Common myeloid progenitor, CD34-positive (primary cell): ENCODE measurements around the gene CDC42SE2.

Source experiments
- CTCF ChIA-PET: fragments of 350-600 bp; sonication (Branson Sonifier 250); formaldehyde crosslinking; loops from one replicate; lab custom pipeline; 2021; ENCODE audit warnings: antibody characterized with exemption; lab: Charles Lee
- POLR2A ChIA-PET: fragments of 350-600 bp; sonication (Branson Sonifier 250); formaldehyde crosslinking; loops from one replicate; lab custom pipeline; 2021; ENCODE audit warnings: antibody characterized with exemption; lab: Charles Lee
- DNase-seq, 3 donors: peaks; one replicate each; pipeline versions ENCODE4 v3.0.0 to v3.0.0-alpha.2; 2013
- H3K27ac ChIP-seq, 2 experiments: 1 replicate in 1 of 2; 2 replicates in 1 of 2; pipeline ENCODE4 v1.7.0; 2013; ENCODE audit warnings: inconsistent platforms in 2 of 2, low read length in 2 of 2, mild to moderate bottlenecking in 2 of 2, low read depth in 1 of 2, moderate library complexity in 1 of 2; ENCODE audit not compliant: severe bottlenecking in 2 of 2, insufficient read depth in 1 of 2, poor library complexity in 1 of 2
- H3K27me3 ChIP-seq, 5 experiments: replicated peaks in 2 of 5; 1 replicate in 3 of 5; 2 replicates in 2 of 5; pipeline versions ENCODE4 v1.6.1 to v1.7.0; 2013; ENCODE audit warnings: low read length in 4 of 5, mild to moderate bottlenecking in 2 of 5, moderate library complexity in 2 of 5, inconsistent platforms in 1 of 5; ENCODE audit not compliant: insufficient read depth in 5 of 5, control insufficient read depth in 4 of 5
- H3K36me3 ChIP-seq, 4 experiments: 1 replicate in 2 of 4; 2 replicates in 2 of 4; pipeline versions ENCODE4 v1.6.1 to v1.7.0; 2013; ENCODE audit warnings: low read length in 3 of 4, control low read depth in 1 of 4, mild to moderate bottlenecking in 1 of 4; ENCODE audit not compliant: control insufficient read depth in 4 of 4, insufficient read depth in 4 of 4
- H3K4me1 ChIP-seq, 4 experiments: 1 replicate in 3 of 4; 2 replicates in 1 of 4; pipeline versions ENCODE4 v1.6.1 to v1.7.1; 2013; ENCODE audit warnings: low read length in 3 of 4, mild to moderate bottlenecking in 3 of 4, control low read depth in 1 of 4, inconsistent platforms in 1 of 4, moderate library complexity in 1 of 4; ENCODE audit not compliant: control insufficient read depth in 4 of 4, insufficient read depth in 4 of 4; ENCODE audit errors: control extremely low read depth in 1 of 4
- H3K4me3 ChIP-seq, 7 experiments: 1 replicate in 4 of 7; 2 replicates in 3 of 7; pipeline versions ENCODE4 v1.5.1 to v1.7.0; 2013; ENCODE audit warnings: mild to moderate bottlenecking in 7 of 7, low read length in 6 of 7, moderate library complexity in 6 of 7, inconsistent platforms in 2 of 7, low read depth in 2 of 7, control low read depth in 1 of 7; ENCODE audit not compliant: insufficient read depth in 4 of 7, control insufficient read depth in 1 of 7; ENCODE audit errors: extremely low read depth in 1 of 7
- H3K9me3 ChIP-seq, 5 experiments: 1 replicate in 4 of 5; 2 replicates in 1 of 5; pipeline versions ENCODE4 v1.6.1 to v1.7.1; 2013; ENCODE audit warnings: low read length in 4 of 5, mild to moderate bottlenecking in 2 of 5, inconsistent platforms in 1 of 5, low read depth in 1 of 5, moderate library complexity in 1 of 5; ENCODE audit not compliant: control insufficient read depth in 4 of 5, insufficient read depth in 2 of 5; ENCODE audit errors: control extremely low read depth in 1 of 5
- WGBS: methylation state at CpG from one replicate; pipeline ENCODE4 v1.1.5; 2013; ENCODE audit not compliant: insufficient coverage; 5-methylcytosine and 5-hydroxymethylcytosine counted together

The CDC42SE2 gene

GRCh38 chr5:131279204-131279603 is 15.4 kb downstream of the CDC42SE2 start:
- DNase-seq = peak in 2 of 3 donors; percentile 50 to 61
- WGBS = no CpG with 5 or more reads among the region's 1 CpG
- peaks cover 0 to 6% (median 2%) of the 10 kb centered on the region in 4 experiments for H3K36me3 ChIP-seq
- ChIA-PET CTCF (no interaction called here), POLR2A (no interaction called here)
- H3K27me3 ChIP-seq = no peaks in the 10 kb centered on the region
- no peak overlapping the region for H3K27ac ChIP-seq
- H3K4me3 ChIP-seq = no peak overlapping the region
- no peaks in the 10 kb centered on the region for H3K9me3 ChIP-seq
- H3K4me1 ChIP-seq = peaks cover 16 to 41% (median 30%) of the 10 kb centered on the region in 4 experiments

DNA sequence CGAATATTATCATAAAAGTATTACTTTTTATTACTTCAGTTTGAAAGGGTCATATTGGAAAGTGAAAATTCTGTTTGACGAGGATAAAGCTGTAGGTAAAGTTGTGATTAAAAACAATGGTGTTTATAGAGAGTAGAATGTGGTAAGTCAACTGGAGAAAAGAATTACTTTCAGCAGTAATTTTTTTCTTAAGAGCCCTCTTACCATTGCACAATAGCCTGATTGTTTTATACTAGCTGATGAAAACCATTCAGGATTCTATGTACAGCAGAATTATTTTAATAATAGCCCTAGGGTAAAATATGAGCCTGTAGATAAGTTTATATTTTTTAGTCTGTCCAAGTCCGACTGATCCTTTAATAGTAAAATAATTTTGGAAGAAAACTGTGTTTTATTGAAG is 16.6 kb downstream of the CDC42SE2 start:
- H3K9me3 ChIP-seq = no peaks in the 10 kb centered on the region
- no CpG with 5 or more reads among the region's 3 CpGs for WGBS
- H3K4me3 ChIP-seq = no peak overlapping the region
- H3K36me3 ChIP-seq = peaks cover 0 to 4% (median 2%) of the 10 kb centered on the region in 4 experiments
- POLR2A ChIA-PET = interaction anchor here (1.4 kb wide), 1 partner anchor 102 kb away, joined by 3 read pairs; no protein-coding TSS in a partner anchor
- H3K27ac ChIP-seq = no peak overlapping the region
- DNase-seq = no peak
- CTCF ChIA-PET = interaction anchor here (0.8 to 1.2 kb wide), 3 partner anchors 10 to 104 kb away, joined by 3 read pairs; partner anchors contain the start of gene CDC42SE2
- peaks cover 13 to 38% (median 27%) of the 10 kb centered on the region in 4 experiments for H3K4me1 ChIP-seq
- no peaks in the 10 kb centered on the region for H3K27me3 ChIP-seq

- peak overlapping the region in 1 of 2 experiments; percentile 28 for H3K27ac ChIP-seq
- no peaks in the 10 kb centered on the region for H3K9me3 ChIP-seq
- 40% methylated on average over 1 of the region's 5 CpGs for WGBS
- peaks cover 13 to 36% (median 29%) of the 10 kb centered on the region in 4 experiments for H3K4me1 ChIP-seq
- H3K4me3 ChIP-seq = peak overlapping the region in 1 of 7 experiments; percentile 29
- CTCF ChIA-PET = interaction anchor here (1.1 kb wide), 1 partner anchor 103 kb away, joined by 3 read pairs; no protein-coding TSS in a partner anchor
- POLR2A ChIA-PET = interaction anchor here (1.4 kb wide), 1 partner anchor 101 kb away, joined by 3 read pairs; no protein-coding TSS in a partner anchor
- DNase-seq = no peak
- H3K36me3 ChIP-seq = peaks cover 0 to 4% (median 0%) of the 10 kb centered on the region in 4 experiments
- no peaks in the 10 kb centered on the region for H3K27me3 ChIP-seq
Observed at GRCh38 chr5:131281133-131281867, 17.4 kb downstream of the CDC42SE2 start.

- no peak for DNase-seq
- Histone ChIP-seq H3K9me3 (no peaks in the 10 kb centered on the region), H3K4me1 (peaks cover 13 to 36% (median 29%) of the 10 kb centered on the region in 4 experiments), H3K27ac (peak overlapping the region in 1 of 2 experiments; percentile 28), H3K4me3 (no peak overlapping the region), H3K27me3 (no peaks in the 10 kb centered on the region), H3K36me3 (peaks cover 0 to 4% (median 0%) of the 10 kb centered on the region in 4 experiments)
- POLR2A ChIA-PET = no interaction called here
- 75% methylated on average over 2 of the region's 2 CpGs for WGBS
- CTCF ChIA-PET = no interaction called here
Observed at GRCh38 chr5:131281868-131282234, 18.0 kb downstream of the CDC42SE2 start.

DNA sequence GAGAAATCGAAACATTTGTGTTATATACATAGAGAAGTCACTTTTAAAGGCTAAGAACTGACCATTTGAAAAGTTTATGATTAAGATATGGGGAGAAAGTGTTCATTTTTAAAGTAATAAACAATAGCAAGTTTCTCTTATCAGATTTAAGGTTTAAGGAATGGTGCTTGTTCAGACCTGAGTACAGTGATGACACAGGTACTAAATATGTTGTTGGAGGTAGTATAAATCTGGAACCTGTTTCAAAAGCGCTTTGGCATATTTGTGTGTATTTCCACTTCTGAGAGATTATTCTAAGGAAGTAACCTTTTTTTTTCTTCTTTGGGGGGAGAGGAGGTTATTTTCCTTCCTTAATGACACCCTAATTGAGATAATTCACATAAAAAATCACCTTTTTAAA is 18.4 kb downstream of the CDC42SE2 start:
- H3K9me3 ChIP-seq = no peaks in the 10 kb centered on the region
- H3K27me3 ChIP-seq = no peaks in the 10 kb centered on the region
- no peak overlapping the region for H3K27ac ChIP-seq
- CTCF ChIA-PET = no interaction called here
- POLR2A ChIA-PET = no interaction called here
- DNase-seq = no peak
- no peak overlapping the region for H3K4me3 ChIP-seq
- H3K4me1 ChIP-seq = peaks cover 13 to 36% (median 29%) of the 10 kb centered on the region in 4 experiments
- H3K36me3 ChIP-seq = peaks cover 0 to 4% (median under 1%) of the 10 kb centered on the region in 4 experiments
- WGBS = no CpG with 5 or more reads among the region's 2 CpGs

GRCh38 chr5:131285703-131286399 is 22.0 kb downstream of the CDC42SE2 start:
- peak in 1 of 3 donors; percentile 53 for DNase-seq

More at GRCh38 chr5:131285703-131286399, 22.0 kb downstream of the CDC42SE2 start:
- WGBS = no CpG with 5 or more reads among the region's 1 CpG
- Histone ChIP-seq H3K36me3 (peaks cover 0 to 4% (median 2%) of the 10 kb centered on the region in 4 experiments), H3K9me3 (no peaks in the 10 kb centered on the region), H3K4me3 (no peak overlapping the region), H3K4me1 (peaks cover 8 to 33% (median 19%) of the 10 kb centered on the region in 4 experiments), H3K27ac (no peak overlapping the region), H3K27me3 (no peaks in the 10 kb centered on the region)
- ChIA-PET POLR2A (interaction anchor here (0.6 kb wide), 1 partner anchor 36 kb away, joined by 4 read pairs; no protein-coding TSS in a partner anchor), CTCF (interaction anchor here (0.9 to 3.4 kb wide), 11 partner anchors 8 to 97 kb away, joined by 3 to 13 read pairs (median 3); no protein-coding TSS in a partner anchor)
